DOHH2 (cell line): ENCODE data around the gene MYO18B.

Experiments used
- EZH2phosphoT487 ChIP-seq: fragments of 200-600 bp; sonication (generic); IDR thresholded peaks from 2 replicates; pipeline ENCODE4 v1.6.1; 2017; ENCODE audit warnings: borderline replicate concordance, mild to moderate bottlenecking, antibody characterized with exemption, low read length, moderate library complexity, mixed read lengths
- TF ChIP-seq, protein P1 (sequence below): fragments of 200-600 bp; sonication (generic); IDR thresholded peaks from one replicate; pipeline ENCODE4 v1.5.1; 2014; ENCODE audit warnings: antibody characterized with exemption, mild to moderate bottlenecking, low read depth, low read length; ENCODE audit not compliant: poor library complexity, severe bottlenecking

- TF ChIP-seq, protein P1, sequence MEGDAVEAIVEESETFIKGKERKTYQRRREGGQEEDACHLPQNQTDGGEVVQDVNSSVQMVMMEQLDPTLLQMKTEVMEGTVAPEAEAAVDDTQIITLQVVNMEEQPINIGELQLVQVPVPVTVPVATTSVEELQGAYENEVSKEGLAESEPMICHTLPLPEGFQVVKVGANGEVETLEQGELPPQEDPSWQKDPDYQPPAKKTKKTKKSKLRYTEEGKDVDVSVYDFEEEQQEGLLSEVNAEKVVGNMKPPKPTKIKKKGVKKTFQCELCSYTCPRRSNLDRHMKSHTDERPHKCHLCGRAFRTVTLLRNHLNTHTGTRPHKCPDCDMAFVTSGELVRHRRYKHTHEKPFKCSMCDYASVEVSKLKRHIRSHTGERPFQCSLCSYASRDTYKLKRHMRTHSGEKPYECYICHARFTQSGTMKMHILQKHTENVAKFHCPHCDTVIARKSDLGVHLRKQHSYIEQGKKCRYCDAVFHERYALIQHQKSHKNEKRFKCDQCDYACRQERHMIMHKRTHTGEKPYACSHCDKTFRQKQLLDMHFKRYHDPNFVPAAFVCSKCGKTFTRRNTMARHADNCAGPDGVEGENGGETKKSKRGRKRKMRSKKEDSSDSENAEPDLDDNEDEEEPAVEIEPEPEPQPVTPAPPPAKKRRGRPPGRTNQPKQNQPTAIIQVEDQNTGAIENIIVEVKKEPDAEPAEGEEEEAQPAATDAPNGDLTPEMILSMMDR: no peak
- TF ChIP-seq EZH2phosphoT487: no peak
Observed at GRCh38 chr22:25775531-25775930, 33.5 kb downstream of the MYO18B start.
